Omental fat pad (tissue), 4 donors: ENCODE data around the gene SMC1B. TPM values are rescaled to one million over a fixed set of nuclear protein-coding genes. Genes with fewer than 3 reads are reported as not detected.
"Not testable (repeated sequence)": the region's sequence is repeated elsewhere in the genome, so short reads cannot be mapped to it uniquely, and the experiment has no call there.

Experiments
- ATAC-seq: fragments of 150-250 bp; one replicate; pipeline ENCODE4 v1.9.1; 2016; ENCODE audit warnings: mild to moderate bottlenecking, moderate library complexity; ENCODE audit not compliant: low FRiP score
- DNase-seq: peaks from one replicate; pipeline ENCODE4 v3.0.0-alpha.2; 2019; ENCODE audit warnings: low spot score
- total RNA-seq, 4 donors: library from RNA; depleted of rRNA; stranded (reverse); fragments of >200 nt; gene quantifications; one replicate each; pipeline ENCODE4 v1.1.0, GENCODE V29; 2016
- TF ChIP-seq, protein P1 (sequence below), 3 donors: fragments of 450-650 bp; IDR thresholded peaks; one replicate each; pipeline ENCODE4 v1.5.1; 2016 to 2017; ENCODE audit warnings: antibody characterized with exemption in 3 of 3, mild to moderate bottlenecking in 3 of 3, moderate library complexity in 2 of 3

The SMC1B gene
- total RNA-seq, 4 donors from 2014 or later, result not detected

DNA sequence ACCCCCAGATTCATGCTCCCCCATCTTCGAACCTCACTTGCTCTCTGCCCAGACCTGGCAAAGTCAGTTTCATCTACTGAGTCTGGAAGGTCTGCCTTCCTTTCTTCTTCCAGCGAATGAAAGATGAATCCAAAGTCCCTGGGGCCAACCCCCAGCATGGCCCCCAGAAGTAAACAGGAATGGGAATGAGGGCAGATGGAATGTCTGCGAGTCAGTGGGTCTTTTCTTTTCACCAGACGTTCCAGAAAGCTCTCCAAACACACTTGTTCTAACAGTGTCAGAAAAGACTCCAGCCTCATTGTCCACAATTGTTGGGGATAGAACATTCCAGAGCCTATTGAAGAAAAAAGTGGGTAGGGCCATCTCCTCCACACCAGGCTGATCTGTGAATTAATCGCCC is 28.7 kb upstream of the SMC1B start:
- DNase-seq (no peak), ATAC-seq (no peak)
- TF ChIP-seq, protein P1, sequence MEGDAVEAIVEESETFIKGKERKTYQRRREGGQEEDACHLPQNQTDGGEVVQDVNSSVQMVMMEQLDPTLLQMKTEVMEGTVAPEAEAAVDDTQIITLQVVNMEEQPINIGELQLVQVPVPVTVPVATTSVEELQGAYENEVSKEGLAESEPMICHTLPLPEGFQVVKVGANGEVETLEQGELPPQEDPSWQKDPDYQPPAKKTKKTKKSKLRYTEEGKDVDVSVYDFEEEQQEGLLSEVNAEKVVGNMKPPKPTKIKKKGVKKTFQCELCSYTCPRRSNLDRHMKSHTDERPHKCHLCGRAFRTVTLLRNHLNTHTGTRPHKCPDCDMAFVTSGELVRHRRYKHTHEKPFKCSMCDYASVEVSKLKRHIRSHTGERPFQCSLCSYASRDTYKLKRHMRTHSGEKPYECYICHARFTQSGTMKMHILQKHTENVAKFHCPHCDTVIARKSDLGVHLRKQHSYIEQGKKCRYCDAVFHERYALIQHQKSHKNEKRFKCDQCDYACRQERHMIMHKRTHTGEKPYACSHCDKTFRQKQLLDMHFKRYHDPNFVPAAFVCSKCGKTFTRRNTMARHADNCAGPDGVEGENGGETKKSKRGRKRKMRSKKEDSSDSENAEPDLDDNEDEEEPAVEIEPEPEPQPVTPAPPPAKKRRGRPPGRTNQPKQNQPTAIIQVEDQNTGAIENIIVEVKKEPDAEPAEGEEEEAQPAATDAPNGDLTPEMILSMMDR (IDR thresholded peaks at IDR 0.05), result no peak

- DNase-seq (no peak), ATAC-seq (no peak)
- TF ChIP-seq, protein P1 (IDR thresholded peaks at IDR 0.05), result no peak
Observed at GRCh38 chr22:45441138-45441537, 27.7 kb upstream of the SMC1B start.

- not testable (repeated sequence) for DNase-seq, ATAC-seq
Observed at GRCh38 chr22:45440688-45441087, 27.3 kb upstream of the SMC1B start.

GRCh38 chr22:45438336-45438735 is 24.9 kb upstream of the SMC1B start:
- DNase-seq (no peak), ATAC-seq (no peak)
- TF ChIP-seq, protein P1 (IDR thresholded peaks at IDR 0.05), result no peak

DNA sequence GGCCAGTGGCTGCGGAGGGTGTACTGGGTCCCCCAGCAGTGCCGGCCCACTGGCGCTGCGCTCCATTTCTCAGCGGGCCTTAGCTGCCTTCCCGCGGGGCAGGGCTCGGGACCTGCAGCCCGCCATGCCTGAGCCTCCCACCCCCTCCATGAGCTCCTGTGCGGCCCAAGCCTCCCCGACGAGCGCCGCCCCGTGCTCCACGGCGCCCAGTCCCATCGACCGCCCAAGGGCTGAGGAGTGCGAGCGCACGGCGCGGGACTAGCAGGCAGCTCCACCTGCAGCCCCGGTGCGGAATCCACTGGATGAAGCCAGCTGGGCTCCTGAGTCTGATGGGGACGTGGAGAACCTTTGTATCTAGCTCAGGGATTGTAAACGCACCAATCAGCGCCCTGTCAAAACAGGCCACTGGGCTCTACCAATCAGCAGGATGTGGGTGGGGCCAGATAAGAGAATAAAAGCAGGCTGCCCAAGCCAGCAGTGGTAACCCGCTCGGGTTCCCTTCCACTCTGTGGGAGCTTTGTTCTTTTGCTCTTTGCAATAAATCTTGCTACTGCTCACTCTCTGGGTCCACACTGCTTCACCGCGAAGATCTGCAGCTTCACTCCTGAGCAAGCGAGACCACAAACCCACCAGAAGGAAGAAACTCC is 23.6 kb upstream of the SMC1B start:
- not testable (repeated sequence) for DNase-seq, ATAC-seq

GRCh38 chr22:45435544-45436139 is 22.2 kb upstream of the SMC1B start:
- peak; percentile 81 for DNase-seq
- TF ChIP-seq, protein P1 (IDR thresholded peaks at IDR 0.05), result peak in 2 of 3 donors; percentile 79 to 96
- ATAC-seq, result peak; percentile 83

DNA sequence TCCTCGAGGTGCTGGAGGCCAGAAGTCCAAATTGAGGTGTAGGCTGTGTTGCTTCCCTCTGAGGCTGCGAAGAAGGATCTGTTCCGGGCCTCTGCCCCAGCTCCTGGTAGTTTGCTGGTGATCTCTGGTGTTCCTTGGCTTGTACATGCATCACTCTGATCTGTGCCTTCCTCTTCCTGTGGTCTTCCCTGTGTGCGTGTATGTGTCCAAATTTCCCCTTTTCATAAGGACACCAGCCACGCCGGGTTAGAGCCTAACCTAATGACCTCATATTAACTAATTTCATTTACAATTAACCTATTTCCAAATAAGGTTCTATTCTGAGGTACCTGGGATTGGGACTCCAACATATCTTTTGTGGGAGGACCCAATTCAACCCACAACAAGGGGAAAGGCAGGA is 21.6 kb upstream of the SMC1B start:
- TF ChIP-seq, protein P1 (IDR thresholded peaks at IDR 0.05), result no peak
- ATAC-seq, result no peak

GRCh38 chr22:45430871-45431270 is 17.5 kb upstream of the SMC1B start:
- TF ChIP-seq, protein P1 (IDR thresholded peaks at IDR 0.05), result no peak
- DNase-seq, result no peak
- ATAC-seq, result no peak

More for the DNA sequence above, 21.6 kb upstream of the SMC1B start:
- DNase-seq, result no peak
